CD4-positive, CD25-positive, alpha-beta regulatory T cell (primary cell): Measurements from ENCODE around the gene FMNL2. TPM values are rescaled to one million over a fixed set of nuclear protein-coding genes. Genes with fewer than 3 reads are reported as not detected.

Experiments used
- ATAC-seq, 2 donors: fragments of 150-1000 bp; cut with Tn5 transposase; one replicate each; pipeline ENCODE4 v1.10.0; 2021; ENCODE audit warnings: low read depth in 2 of 2, moderate number of reproducible peaks in 2 of 2, moderate library complexity in 1 of 2
- DNase-seq, 3 donors: peaks; one replicate each; pipeline versions ENCODE4 v3.0.0 to v3.0.0-alpha.2; 2012 to 2022; ENCODE audit warnings: mixed read lengths in 1 of 3
- H3K27ac ChIP-seq: one replicate; pipeline ENCODE4 v1.7.0; 2013; ENCODE audit warnings: mild to moderate bottlenecking, low read length; ENCODE audit not compliant: insufficient read depth, poor library complexity, severe bottlenecking
- H3K27me3 ChIP-seq: one replicate; pipeline ENCODE4 v1.7.0; 2013; ENCODE audit warnings: low read length; ENCODE audit not compliant: control insufficient read depth, insufficient read depth
- H3K36me3 ChIP-seq: one replicate; pipeline ENCODE4 v1.7.0; 2013; ENCODE audit warnings: mild to moderate bottlenecking, low read length, moderate library complexity; ENCODE audit not compliant: control insufficient read depth, insufficient read depth
- H3K4me1 ChIP-seq: 2 replicates; pipeline ENCODE4 v1.7.0; 2013; ENCODE audit warnings: mild to moderate bottlenecking, low read length; ENCODE audit not compliant: insufficient read depth, control insufficient read depth, poor library complexity, severe bottlenecking
- H3K4me3 ChIP-seq: one replicate; pipeline ENCODE4 v1.7.0; 2013; ENCODE audit warnings: low read depth, mild to moderate bottlenecking, low read length, moderate library complexity
- H3K9me3 ChIP-seq, 2 experiments: 1 replicate in 1 of 2; 2 replicates in 1 of 2; pipeline ENCODE4 v1.7.0; 2013; ENCODE audit warnings: low read length in 2 of 2, mild to moderate bottlenecking in 1 of 2, moderate library complexity in 1 of 2; ENCODE audit not compliant: control insufficient read depth in 2 of 2
- H3K27ac Mint-ChIP-seq, 3 donors: one replicate each; pipeline ENCODE4 v1.8.0; 2020 to 2022; ENCODE audit warnings: mild to moderate bottlenecking in 3 of 3, mixed read lengths in 3 of 3, moderate library complexity in 2 of 3
- H3K27me3 Mint-ChIP-seq: one replicate; pipeline ENCODE4 v1.8.0; 2022; ENCODE audit warnings: mild to moderate bottlenecking, mixed read lengths
- H3K36me3 Mint-ChIP-seq: one replicate; pipeline ENCODE4 v1.8.0; 2020; ENCODE audit warnings: mixed read lengths
- H3K4me1 Mint-ChIP-seq, 4 donors: one replicate each; pipeline ENCODE4 v1.8.0; 2020 to 2022; ENCODE audit warnings: mixed read lengths in 4 of 4, mild to moderate bottlenecking in 1 of 4
- H3K4me3 Mint-ChIP-seq, 4 donors: one replicate each; pipeline ENCODE4 v1.8.0; 2020 to 2022; ENCODE audit warnings: mild to moderate bottlenecking in 4 of 4, mixed read lengths in 4 of 4, moderate library complexity in 3 of 4
- H3K9me3 Mint-ChIP-seq, 7 donors: one replicate each; pipeline ENCODE4 v1.8.0; 2020 to 2022; ENCODE audit warnings: mixed read lengths in 7 of 7, mild to moderate bottlenecking in 3 of 7, moderate library complexity in 2 of 7
- polyA plus RNA-seq, 4 donors: library from polyadenylated mRNA; unstranded; fragments of 300-500 nt; fragmentation: Illumina TruSeq; gene quantifications; one replicate each; pipeline ENCODE4 v1.2.3, GENCODE V29; 2021
- total RNA-seq: library from RNA; stranded (reverse); gene quantifications from one replicate; pipeline ENCODE4 v1.2.3, GENCODE V29; 2022

FMNL2 gene
- total and polyA plus RNA-seq, 5 donors from 2014 or later: 0.07 to 0.30 (median 0.14) TPM; not detected in 1

DNA sequence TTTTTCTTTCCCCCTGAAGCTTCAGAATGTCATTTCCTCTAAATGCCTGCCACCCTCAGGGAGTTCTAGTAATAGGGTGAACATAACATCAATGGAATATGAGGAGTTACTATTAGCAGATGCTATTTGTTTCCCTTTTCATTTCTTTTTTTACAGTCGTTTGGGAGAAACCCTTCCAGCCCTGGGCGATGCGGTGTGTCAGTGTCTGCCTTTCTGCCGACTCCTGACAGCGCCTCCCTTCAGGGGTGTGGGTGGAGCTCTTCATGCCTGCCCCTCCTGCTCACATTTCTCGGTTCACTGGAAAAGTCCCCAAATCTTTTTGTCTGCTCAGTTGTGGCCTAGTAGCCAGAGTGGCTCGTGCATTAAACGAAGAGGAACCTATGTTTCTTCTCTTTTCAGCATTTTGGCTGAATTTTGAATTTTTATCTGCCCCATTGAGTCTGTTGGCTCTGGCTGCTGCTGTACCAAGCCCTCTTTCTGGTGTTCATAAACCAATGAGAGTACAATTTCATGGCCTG, 72.3 kb downstream of the FMNL2 start:
- DNase-seq: peak in 1 of 3 donors; percentile 11
- H3K27ac Mint-ChIP-seq: peak overlapping the region in 1 of 3 donors; percentile 76
- peaks cover 22% of the 10 kb centered on the region for H3K27me3 Mint-ChIP-seq
- Histone ChIP-seq H3K27me3 (peaks cover 4% of the 10 kb centered on the region), H3K9me3 (no peaks in the 10 kb centered on the region), H3K4me3 (peak overlapping the region; percentile 49), H3K4me1 (no peaks in the 10 kb centered on the region), H3K36me3 (no peaks in the 10 kb centered on the region), H3K27ac (no peak overlapping the region)
- H3K4me3 Mint-ChIP-seq: peak overlapping the region; percentile 18 to 71 (median 60)
- H3K4me1 Mint-ChIP-seq: peaks cover 0 to 8% (median 0%) of the 10 kb centered on the region in 4 donors
- no peak for ATAC-seq
- no peaks in the 10 kb centered on the region for H3K36me3 Mint-ChIP-seq
- H3K9me3 Mint-ChIP-seq: peaks cover 0 to 6% (median 0%) of the 10 kb centered on the region in 7 donors

DNA sequence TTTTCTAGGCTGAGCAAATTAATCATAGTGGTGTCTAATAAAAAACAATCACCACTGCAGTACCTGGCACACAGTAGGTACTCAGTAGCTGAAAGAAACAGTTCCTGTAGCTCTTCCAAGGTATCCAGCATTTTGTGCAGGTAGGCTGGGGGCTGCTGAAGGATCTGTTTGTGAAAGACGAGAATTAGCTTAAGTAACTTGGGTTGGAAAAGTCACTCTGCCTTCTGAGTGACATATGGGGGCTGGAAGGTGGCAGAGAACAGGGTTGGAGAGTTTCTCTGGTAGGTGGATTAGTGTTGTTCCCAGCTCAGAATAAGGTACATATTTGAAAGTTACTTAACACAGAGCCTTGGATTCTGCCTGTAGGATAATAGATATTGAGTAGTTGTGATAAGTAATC, 72.8 kb downstream of the FMNL2 start:
- ATAC-seq: no peak
- H3K36me3 Mint-ChIP-seq: no peaks in the 10 kb centered on the region
- H3K9me3 Mint-ChIP-seq: peaks cover 0 to 6% (median 0%) of the 10 kb centered on the region in 7 donors
- H3K4me3 ChIP-seq: no peak overlapping the region
- peaks cover 0 to 6% (median 0%) of the 10 kb centered on the region in 4 donors for H3K4me1 Mint-ChIP-seq
- H3K36me3 ChIP-seq: no peaks in the 10 kb centered on the region
- DNase-seq: no peak
- no peaks in the 10 kb centered on the region for H3K4me1 ChIP-seq
- H3K27ac Mint-ChIP-seq: peak overlapping the region in 1 of 3 donors; percentile 76
- peaks cover 17% of the 10 kb centered on the region for H3K27me3 Mint-ChIP-seq
- H3K4me3 Mint-ChIP-seq: peak overlapping the region in 1 of 4 donors; percentile 18
- H3K27me3 ChIP-seq: peaks cover 4% of the 10 kb centered on the region
- no peak overlapping the region for H3K27ac ChIP-seq
- no peaks in the 10 kb centered on the region for H3K9me3 ChIP-seq

DNA sequence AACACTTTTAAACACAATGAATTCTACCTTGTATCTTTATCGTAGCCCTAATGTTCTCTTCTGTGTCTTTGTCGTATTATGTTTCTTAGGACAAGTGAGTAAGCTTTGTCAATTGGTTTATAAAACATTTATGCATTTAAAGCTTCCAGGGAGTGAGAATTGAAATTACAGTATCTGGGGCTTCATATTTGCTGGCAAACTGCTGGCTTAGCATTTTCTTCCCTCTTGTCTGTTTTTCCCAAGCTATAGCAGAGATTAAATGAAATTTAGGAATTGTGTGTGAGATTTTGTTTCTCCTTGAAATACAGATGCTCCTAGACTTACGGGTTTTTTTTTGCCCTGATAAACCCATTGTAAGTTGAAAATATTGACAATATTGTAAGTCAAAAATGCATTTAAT, 73.3 kb downstream of the FMNL2 start:
- Mint-ChIP-seq H3K27ac (no peak overlapping the region), H3K27me3 (peaks cover 15% of the 10 kb centered on the region), H3K4me1 (peaks cover 0 to 3% (median 0%) of the 10 kb centered on the region in 4 donors), H3K4me3 (no peak overlapping the region), H3K36me3 (no peaks in the 10 kb centered on the region), H3K9me3 (peaks cover 0 to 6% (median 0%) of the 10 kb centered on the region in 7 donors)
- no peaks in the 10 kb centered on the region for H3K36me3 ChIP-seq
- no peaks in the 10 kb centered on the region for H3K4me1 ChIP-seq
- H3K27me3 ChIP-seq: peaks cover 4% of the 10 kb centered on the region
- no peak overlapping the region for H3K4me3 ChIP-seq
- ATAC-seq (no peak), DNase-seq (no peak)
- H3K27ac ChIP-seq: no peak overlapping the region
- H3K9me3 ChIP-seq: no peaks in the 10 kb centered on the region

DNA sequence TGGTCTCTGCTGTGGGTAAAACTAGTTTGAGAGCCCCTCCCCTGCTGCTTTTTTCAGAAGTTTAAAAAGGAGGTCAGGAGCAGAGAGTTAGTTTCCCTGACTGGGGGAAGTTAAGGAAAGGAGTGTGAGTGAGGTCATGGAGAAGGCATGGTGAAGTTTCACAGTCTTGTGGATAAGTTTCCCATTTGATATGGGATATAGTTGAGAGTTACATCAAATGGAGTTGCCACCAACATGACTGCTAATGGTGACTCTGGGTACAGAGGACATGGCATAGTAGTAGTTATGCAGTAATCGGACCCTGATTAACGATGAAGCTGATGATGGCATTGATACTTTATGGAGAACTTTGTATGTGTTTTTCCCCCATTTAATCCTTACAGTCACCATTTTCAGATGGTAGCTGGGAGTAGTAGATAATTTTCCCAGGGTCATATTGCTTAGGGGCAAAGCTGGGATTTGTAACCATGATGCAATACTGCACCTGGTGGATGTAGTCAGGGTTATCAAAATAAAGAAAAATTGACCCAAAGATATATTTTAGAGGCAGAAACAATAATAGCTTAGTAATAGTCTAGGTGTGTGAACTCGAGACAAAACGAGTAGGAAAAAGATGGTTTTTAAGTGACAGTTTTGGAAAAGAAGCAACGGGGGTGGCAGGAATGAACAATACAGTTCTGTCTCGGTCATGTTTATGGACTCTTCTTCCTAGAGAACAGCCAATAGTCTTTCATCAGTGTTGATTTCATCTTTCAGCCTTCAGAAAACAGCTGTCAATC, 74.6 kb downstream of the FMNL2 start:
- DNase-seq: no peak
- no peak overlapping the region for H3K4me3 Mint-ChIP-seq
- H3K4me1 ChIP-seq: no peaks in the 10 kb centered on the region
- no peak overlapping the region for H3K27ac ChIP-seq
- H3K4me1 Mint-ChIP-seq: peaks cover 0 to 3% (median 0%) of the 10 kb centered on the region in 4 donors
- no peak overlapping the region for H3K27ac Mint-ChIP-seq
- H3K4me3 ChIP-seq: no peak overlapping the region
- peaks cover 0 to 3% (median 0%) of the 10 kb centered on the region in 7 donors for H3K9me3 Mint-ChIP-seq
- H3K9me3 ChIP-seq: no peaks in the 10 kb centered on the region
- H3K27me3 ChIP-seq: peaks cover 4% of the 10 kb centered on the region
- H3K36me3 ChIP-seq: no peaks in the 10 kb centered on the region
- no peak for ATAC-seq
- peaks cover 15% of the 10 kb centered on the region for H3K27me3 Mint-ChIP-seq
- no peaks in the 10 kb centered on the region for H3K36me3 Mint-ChIP-seq

DNA sequence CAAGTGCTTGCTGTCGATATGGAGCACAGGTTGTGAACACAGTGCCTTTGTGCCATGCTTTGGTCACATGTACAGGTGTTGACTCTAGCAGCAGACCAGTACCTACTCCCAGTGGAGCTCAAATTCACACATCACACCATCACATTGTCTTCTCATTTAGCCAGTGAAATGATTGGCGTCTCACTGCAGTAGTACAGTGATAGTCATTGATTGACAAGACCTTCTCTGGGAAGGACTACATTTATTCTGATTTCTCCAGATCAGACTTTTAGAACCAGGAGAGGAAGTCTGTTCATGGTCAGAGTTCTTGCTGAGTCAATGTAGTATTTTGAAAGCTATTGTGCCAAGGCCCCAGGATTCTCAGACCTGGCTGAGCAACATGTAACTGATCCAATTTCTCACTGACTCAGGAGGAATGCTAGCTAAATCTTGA, 75.2 kb downstream of the FMNL2 start:
- ATAC-seq (no peak), DNase-seq (no peak)
- no peak overlapping the region for H3K27ac Mint-ChIP-seq
- H3K36me3 Mint-ChIP-seq: no peaks in the 10 kb centered on the region
- peaks cover 15% of the 10 kb centered on the region for H3K27me3 Mint-ChIP-seq
- H3K4me1 Mint-ChIP-seq: peaks cover 0 to 3% (median 0%) of the 10 kb centered on the region in 4 donors
- H3K27ac ChIP-seq: no peak overlapping the region
- H3K9me3 Mint-ChIP-seq: peaks cover 0 to 3% (median 0%) of the 10 kb centered on the region in 7 donors
- H3K4me3 Mint-ChIP-seq: no peak overlapping the region
- H3K4me1 ChIP-seq: no peaks in the 10 kb centered on the region
- H3K27me3 ChIP-seq: peaks cover 4% of the 10 kb centered on the region
- H3K36me3 ChIP-seq: no peaks in the 10 kb centered on the region
- H3K4me3 ChIP-seq: no peak overlapping the region
- no peaks in the 10 kb centered on the region for H3K9me3 ChIP-seq

DNA sequence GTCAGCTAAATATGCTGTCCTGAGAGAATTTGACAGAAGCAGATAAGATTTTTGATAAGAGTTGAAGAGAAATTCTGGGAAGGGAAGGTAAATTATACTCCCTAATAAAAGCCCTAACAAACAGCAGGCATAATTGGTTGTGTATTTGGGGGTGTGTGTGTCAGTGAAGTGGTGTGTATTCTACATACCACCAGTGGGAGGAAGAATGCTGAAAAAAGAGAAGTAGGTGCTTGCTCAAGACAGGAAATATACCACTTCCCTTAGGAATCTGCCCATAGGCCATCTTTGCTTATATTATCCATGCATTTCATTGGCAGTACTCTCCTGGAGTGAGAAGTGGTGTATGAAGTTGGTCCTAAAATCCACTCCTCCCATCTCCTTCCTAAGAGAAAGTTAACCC, 76.2 kb downstream of the FMNL2 start:
- Histone ChIP-seq H3K4me3 (no peak overlapping the region), H3K9me3 (no peaks in the 10 kb centered on the region), H3K27me3 (peaks cover 3% of the 10 kb centered on the region), H3K27ac (no peak overlapping the region), H3K4me1 (no peaks in the 10 kb centered on the region), H3K36me3 (no peaks in the 10 kb centered on the region)
- DNase-seq (no peak), ATAC-seq (no peak)
- Mint-ChIP-seq H3K4me3 (no peak overlapping the region), H3K27me3 (peaks cover 9% of the 10 kb centered on the region), H3K36me3 (no peaks in the 10 kb centered on the region), H3K9me3 (peaks cover 0 to 1% (median 0%) of the 10 kb centered on the region in 7 donors), H3K27ac (no peak overlapping the region), H3K4me1 (peaks cover 0 to 3% (median 0%) of the 10 kb centered on the region in 4 donors)

DNA sequence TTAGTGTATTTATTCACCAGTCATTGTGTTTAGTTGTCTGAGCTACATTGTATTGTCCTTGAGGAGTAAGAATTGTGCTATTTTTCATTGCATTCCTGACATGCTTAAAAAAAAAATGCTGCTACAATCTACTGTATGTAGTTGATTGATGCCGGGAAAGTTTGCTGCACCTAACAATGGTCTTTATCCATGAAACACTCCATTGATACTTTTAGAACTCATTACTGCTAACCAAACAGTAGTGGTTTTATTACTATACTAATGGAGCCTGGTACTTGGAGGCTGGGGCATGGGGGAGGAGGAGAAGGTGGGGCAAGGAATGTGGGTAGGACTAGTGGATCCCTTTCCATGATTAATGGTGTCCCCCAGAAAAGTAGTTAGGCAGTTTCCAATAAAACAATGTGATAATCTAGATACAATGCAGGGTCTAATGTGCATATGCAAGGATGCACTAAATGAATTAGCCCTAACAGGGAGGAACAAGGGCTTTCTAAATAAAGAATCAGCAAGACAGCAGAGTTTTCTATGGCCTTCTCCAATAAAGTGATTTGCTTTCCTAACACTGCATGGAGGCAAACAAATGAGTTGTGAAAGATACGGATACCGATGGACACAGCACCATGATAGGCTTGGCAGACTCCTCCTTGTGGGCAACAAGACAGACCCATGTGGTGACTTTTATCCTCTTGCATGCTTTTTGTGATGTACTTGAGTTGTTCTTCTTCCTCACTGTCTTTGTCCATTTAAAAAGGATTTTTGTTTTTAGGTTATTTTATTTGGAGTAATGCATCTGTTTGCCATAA, 78.5 kb downstream of the FMNL2 start:
- H3K27ac ChIP-seq: no peak overlapping the region
- ATAC-seq: no peak

More for the DNA sequence above, 78.5 kb downstream of the FMNL2 start:
- Mint-ChIP-seq H3K4me3 (no peak overlapping the region), H3K27me3 (no peaks in the 10 kb centered on the region), H3K27ac (no peak overlapping the region), H3K9me3 (no peaks in the 10 kb centered on the region), H3K36me3 (no peaks in the 10 kb centered on the region), H3K4me1 (no peaks in the 10 kb centered on the region)
- Histone ChIP-seq H3K4me3 (no peak overlapping the region), H3K27me3 (peaks cover 2% of the 10 kb centered on the region), H3K9me3 (no peaks in the 10 kb centered on the region), H3K36me3 (no peaks in the 10 kb centered on the region), H3K4me1 (no peaks in the 10 kb centered on the region)
- DNase-seq: no peak
